DMS79 (cell line): Measurements from ENCODE around the gene SYT6.

Experiments used
- DNase-seq: peaks from one replicate; lab custom pipeline; 2025; lab: John Stamatoyannopoulos, UW

The SYT6 gene, protein sequence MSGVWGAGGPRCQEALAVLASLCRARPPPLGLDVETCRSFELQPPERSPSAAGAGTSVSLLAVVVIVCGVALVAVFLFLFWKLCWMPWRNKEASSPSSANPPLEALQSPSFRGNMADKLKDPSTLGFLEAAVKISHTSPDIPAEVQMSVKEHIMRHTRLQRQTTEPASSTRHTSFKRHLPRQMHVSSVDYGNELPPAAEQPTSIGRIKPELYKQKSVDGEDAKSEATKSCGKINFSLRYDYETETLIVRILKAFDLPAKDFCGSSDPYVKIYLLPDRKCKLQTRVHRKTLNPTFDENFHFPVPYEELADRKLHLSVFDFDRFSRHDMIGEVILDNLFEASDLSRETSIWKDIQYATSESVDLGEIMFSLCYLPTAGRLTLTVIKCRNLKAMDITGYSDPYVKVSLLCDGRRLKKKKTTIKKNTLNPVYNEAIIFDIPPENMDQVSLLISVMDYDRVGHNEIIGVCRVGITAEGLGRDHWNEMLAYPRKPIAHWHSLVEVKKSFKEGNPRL

DNA sequence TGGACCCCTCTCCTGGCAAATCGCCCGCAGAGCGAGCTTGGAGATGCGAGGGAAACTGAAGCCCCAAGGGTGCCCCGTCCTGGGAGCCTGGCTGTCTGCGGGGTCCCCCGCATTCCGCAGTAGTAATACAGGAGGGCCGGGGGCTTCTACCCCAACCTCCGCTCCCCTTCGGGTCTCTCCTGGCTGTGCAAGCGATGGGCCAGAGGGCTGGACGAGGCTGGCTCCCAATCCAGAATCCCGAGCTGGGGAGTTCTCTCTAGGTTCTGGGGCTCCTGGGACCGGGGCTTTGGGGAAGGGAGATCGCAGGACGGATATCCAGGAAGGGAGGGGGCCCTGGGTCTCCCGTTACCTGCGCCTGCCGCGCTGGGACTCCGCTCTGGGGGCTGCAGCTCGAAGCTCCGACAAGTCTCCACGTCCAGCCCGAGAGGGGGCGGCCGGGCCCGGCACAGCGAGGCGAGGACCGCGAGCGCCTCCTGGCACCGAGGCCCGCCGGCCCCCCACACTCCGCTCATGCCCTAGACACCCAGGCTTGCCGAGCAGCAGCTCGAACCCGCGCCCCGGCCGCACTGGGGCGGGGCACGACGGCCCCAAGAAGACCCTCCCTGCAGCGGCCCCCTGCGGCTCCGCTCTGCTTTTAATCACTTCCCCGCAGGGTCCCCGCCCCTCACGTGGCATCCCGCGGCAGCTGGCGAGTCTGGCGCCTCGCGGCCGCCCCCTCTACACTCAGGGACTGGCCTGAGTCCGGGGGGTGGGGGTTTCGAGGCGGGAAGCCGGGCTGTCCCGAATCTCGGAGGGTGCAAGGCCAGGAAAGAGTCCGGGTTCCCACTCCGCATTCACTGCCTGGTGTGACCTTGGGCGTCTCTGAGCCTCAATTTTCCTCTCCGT lies at the start of gene SYT6:
Gene SYT6 (minus strand): TSS at position 609 of the 885 bp plus-strand sequence. CDS start 97 bp downstream, at position 512.
- no peak for DNase-seq

DNA sequence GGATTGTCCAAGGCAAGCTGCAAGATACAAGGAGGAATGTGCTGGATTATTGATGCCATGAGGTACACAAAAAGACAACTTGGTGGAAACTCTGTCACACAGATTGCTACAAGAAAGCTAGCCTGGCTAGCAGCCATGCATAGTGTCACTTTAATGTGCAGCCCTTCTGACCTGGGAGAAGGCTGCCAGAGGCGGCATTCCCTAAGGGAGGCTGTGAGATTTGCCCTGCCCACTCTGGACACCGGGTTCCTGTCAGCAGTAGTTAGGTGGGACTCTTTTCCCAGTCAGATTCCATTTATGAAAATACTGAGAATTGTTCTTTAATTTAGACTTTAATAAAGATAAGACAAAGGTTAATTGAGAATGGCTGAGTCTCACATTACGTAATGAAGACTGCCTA lies 47.8 kb upstream of the SYT6 start:
- DNase-seq, result no peak

DNA sequence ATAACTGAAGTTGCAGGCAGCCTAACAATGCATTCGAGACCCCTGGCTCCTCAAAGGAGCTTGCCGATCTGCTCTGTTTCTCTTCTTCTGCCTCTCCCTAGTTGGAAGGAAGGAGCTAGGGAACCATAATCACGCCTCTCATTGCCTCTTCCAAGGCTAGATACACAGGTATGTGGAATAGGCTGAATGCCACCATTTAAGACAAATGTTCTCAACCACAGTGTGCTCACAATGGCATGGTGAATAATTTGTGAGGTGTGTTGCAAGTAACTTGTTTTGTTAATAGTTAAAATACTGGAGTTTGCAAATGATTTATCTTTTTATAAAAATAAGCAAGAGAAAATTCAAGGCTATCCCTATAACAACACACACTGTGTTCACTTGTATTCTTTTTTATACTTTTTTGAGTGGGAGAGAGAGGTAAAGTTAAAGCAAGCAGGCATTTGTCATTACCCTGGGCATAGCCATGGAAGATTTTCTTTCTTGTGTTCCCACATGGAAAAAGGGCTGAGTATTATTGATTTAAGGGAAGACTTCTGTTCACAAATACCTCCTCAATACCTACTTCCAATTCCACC lies 45.4 kb upstream of the SYT6 start:
- DNase-seq, result no peak

DNA sequence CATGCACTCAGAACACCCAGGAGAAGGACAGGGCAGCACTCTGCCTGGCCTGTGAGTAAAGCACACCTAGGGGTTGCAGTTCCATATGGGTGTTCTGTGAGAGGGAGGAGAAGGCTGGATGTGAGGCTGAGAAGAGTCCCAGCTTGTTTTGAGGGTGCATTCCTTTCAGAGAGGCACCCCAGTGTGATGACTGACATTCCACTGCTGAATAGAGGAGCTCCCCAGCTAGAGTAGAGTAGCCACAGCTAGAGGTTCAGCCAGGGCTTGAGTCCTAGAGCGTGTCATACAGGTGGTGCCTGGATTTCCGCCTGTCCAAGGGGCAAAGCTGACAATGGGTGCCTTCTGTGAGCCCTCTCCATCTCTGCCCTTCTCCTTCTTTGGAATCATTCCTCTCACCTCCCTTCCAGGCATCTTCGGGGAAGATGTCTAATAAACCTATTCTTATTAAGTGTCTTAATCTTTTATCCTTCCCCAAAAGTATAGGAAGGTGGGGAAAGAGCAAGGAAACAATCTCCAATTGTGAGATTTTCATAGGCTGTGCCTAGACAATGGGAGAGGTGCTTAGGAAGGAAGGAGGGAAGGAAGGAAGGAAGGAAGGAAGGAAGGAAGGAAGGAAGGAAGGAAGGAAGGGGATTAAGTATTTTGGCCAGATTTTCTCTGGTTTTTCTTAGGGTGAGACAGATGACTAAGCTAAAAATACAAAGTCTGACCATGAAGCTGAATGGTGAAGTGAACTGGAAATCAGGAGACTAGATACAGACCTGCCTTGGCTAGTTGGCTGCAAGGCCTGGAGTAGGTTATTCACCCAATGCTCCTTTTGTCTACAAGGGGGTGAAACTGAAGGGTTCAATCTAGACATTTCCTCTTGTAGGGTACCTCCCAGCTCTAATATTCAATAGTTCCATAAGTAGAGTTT lies 43.6 kb upstream of the SYT6 start:
- no peak for DNase-seq

DNA sequence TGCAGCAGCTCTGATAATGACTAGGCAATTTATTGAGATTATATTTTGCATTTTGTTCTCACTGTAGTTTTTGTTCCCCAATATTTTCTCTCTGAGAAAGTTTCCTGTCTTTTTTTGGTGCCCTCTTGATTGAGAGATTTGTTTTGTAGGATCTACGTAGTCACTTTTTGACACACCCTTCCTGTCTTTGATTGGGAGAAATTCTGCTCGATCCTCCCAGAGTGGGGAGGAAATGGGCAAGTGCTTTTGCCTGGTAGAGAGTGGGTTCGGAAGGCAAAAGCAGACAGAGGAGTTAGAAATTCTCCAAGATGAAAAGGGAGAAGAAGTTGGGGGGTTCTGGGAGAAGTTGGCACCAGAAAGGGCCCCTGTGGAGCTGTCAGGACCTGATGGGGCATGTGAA lies 42.1 kb upstream of the SYT6 start:
- DNase-seq, result no peak

DNA sequence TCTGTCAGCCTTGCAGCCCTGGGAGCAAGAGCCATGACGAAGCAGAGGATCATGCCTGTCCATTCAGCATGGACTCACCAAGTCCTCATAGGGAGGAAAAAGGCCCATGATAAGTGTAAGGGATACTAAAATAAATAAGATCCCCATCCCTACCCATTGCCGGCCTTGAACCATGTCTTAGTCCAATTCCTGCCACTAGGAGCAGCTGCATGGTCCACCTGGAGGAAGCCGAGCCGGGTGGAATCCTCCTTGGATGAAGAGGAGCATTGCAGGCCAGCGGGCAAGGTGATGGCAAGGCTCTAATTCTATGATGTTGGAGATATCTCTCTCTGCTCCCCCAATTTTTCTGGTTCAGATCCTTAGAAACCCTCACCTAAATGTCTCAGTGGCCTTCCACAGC lies 38.7 kb upstream of the SYT6 start:
- no peak for DNase-seq

DNA sequence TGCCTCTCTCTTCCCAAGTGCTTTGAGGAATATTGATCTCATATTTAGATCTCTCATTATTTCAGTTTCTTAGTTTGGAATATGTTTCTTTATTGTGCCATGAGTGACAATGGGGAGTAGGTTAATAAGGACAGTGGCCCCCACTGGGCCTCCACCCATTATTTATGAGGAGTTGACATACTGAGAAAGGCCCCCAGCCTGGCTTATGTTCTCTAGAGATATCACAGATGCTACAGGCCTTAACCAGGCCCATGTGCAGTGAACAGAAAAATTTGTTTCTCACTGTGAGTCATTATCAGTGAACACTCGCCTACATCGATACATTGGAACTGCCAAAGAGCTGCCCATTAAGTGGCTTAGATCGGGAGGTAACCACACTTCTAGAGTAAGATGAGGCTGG lies 35.7 kb upstream of the SYT6 start:
- DNase-seq, result no peak

DNA sequence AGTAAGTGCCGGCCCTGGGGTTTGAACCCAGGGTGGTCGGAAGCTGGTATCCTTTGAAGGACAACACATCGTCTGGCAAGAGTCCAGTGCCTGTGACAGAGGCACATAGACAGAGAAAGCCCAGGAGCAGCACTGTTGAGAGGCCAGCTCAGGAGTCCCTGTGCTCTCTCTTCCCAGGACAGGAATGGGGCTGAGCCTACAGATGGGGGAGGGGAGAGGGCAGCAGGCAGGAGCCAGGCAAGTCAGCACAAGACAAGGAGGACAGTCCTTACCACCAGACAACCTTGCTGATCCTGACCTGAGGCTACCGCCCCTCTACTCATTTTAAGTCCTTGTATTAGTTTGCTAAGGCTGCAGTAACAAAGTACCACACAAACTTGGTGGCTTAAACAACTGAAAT lies 27.7 kb upstream of the SYT6 start:
- no peak for DNase-seq

DNA sequence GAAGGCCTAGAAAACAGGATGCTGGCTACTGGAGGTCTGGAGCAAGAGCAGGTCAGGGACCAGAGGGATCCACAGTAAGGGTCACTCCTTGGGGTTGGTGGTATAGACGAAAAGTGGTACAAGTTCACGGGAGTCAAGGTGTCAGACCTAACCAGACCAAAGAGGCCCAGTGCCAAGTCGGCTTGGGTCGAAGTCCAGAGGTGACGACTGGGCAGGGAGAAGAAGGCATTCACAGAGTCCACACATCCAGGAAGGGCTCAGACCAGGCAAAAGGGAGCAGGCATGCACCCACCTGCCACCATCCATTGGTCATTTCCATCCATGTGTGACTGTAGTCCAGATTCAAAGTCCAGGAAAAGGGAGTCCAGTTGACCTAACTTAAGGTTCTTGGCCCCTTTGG lies 27.1 kb upstream of the SYT6 start:
- no peak for DNase-seq

DNA sequence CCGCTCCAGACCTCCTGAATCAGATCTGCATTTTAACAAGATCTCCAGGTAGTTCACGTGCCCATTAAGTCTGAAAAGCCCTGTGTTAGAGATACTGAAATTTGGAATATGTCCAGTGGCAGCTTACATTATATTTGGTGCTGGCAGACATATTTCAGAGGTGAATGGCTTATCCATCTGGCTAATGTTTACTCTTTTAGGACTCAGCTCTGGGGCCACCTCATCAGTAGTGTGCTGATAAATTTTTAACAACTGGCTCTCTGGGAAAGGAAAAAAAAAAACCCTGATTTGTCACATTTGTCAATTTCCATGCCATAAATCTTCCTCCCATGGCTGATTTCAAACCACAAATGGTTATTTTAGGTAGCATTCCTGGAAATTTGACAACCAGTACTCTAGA lies 25.3 kb upstream of the SYT6 start:
- DNase-seq, result no peak

DNA sequence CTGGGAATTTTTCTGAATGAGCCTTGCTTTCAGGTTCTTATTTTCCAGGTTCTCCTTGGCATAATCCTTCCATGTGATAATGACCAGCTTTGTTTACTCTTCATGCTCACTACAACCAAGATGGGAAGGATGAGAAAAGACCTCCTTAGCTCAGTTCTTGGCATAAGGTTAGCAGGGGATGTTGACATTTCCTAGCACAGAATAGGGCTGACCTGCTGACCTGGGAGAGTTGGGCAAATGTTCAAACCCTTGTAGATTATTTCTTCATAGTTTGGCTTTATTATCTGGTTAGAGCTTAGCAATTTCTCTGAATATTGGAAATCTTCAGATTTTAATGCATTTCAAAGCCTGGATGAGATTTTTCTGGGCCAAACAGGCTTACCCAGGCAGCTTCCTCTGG lies 23.6 kb upstream of the SYT6 start:
- no peak for DNase-seq

DNA sequence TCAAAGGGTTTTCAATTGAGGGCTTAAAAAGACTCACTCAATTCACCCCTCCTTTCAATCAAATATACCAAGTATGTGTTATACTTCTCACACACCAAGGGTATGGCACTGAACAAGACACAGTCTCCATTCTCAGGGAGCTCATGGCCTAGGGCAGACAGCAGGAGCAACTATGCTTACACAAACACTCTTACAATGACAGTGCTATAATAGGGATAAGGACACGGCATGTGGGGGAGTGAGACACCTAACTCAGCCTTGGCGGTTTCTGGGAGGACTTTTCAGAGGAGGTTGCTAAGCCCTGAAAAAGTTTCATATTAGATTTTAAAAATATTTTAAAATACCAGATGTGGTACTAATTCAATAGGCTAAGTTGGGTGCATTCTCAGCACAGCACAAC lies 22.7 kb upstream of the SYT6 start:
- no peak for DNase-seq

DNA sequence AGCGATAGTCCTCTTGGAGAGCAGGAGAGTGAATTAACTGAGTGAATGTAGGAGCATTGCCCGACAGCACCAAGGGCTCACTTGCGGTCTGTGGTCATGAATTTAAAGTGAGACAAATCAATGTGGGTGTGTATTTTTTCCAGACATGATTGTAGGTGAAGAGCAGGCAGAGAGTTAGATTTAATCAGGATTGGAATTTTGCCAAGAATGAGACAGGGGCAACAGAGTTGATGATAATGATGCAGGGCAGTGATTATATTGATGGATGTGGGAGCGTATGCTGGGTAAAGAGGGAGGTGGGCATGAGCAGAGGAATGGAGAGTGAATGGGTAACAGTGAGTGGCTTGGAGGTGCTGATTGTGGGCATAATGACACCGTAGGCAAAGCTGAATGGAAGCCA lies 20.0 kb upstream of the SYT6 start:
- no peak for DNase-seq

DNA sequence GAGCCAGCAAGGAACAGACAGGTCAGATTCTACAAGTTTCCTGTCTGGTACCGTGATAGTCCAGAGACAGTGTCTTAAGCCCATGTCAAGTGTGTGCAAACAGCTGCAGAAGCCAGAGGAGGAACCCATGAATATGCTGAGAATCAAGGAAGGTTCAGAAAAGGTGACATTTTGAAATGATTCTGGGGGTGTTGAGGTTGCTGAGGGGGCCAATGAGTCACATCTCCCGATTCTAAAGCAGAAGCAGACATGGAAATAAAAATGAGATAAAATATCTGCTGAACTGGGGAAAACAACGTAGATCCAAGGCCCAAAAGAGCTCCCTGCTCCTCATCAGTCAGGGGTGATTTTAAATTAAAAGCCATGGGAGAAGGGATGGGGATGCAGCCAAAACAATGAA lies 15.8 kb upstream of the SYT6 start:
- DNase-seq, result no peak

DNA sequence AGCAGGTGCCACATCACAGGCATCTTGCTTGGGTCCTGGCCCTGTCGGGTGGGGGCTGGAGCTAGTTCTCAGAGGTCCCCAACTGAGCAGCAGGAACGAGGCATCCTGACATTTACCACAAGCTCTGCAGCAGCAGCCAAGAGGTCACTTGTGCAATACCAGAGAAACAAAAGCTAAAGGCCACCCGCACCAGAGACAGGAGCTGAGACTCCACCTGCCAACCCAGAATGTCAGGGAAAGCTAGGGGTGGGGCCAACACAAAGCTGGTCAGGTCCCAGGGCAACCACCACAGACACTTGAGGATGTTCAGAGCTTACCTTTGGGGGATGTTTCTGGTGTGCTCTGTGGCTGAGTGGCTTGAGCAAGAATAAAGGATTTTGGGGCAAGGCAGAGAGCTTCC lies 13.6 kb upstream of the SYT6 start:
- no peak for DNase-seq

DNA sequence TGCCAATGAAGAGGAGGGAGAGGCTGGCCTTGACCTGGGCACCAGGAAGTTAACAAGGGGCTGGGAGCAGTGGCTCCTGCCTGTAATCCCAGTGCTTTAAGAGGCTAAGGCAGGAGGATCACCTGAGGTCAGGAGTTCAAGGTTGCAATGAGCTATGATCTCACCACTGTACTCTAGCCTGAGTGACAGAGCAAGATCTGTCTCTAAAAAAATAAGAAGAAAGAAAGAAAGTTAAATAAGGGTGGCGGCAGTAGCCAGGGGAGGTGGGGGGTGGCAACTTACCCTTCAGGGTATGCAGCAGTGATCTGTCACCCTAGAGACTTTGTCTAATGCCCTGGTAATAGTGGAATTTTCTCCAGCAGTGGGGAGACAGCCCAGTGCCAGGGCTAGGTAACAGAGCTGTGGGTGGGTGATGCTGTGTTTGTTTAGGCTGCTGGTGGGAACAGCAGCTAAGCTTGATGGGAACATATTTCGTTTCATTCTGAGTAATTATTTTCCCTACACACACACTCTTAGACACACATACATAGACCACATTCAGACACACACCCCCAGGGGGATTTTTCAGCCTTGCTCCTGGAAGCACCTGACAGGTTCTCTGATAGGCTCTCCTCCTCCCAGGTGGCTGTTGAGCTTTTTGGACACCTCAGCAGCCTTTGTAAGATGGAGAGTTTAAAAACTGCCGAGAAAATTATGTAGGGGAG lies 11.3 kb upstream of the SYT6 start:
- no peak for DNase-seq

DNA sequence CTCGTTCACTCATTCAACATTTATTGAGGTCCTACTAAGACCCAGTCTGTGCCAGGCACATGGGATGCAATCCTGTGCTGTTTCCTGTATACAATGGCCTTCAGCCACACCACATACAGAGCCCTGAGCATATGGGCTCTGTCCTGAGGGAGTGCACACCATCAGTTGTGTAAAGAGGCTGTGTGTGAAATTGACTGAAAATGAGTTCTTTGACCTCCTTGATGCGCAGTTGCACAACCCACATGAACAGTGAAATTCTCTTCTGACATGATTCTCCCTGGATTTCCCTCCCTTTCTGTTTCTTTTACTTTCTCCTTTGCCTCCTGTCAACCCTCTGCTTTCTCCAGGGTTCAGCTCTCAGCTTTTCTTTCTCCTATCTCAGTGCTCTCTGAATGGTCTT lies 6.3 kb upstream of the SYT6 start:
- DNase-seq, result no peak

DNA sequence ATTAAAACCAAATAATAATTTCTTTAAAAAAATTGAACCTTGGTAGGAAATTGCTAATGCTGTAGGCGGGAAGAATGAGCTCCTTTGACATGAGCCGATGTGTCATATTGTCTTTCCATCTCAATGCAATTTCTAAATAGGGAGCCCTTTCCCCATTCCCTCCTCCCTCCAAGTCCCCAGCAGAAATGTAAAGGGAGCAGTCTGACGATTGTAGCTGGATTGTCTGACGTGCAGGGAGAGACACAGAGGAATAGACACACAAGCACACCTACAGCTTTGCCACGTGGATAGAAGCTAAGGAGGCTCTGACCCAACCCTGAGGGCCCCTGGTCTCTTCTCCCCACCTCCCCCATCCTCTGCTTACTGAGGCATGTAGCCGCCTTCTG lies 3.6 kb upstream of the SYT6 start:
- DNase-seq, result no peak

DNA sequence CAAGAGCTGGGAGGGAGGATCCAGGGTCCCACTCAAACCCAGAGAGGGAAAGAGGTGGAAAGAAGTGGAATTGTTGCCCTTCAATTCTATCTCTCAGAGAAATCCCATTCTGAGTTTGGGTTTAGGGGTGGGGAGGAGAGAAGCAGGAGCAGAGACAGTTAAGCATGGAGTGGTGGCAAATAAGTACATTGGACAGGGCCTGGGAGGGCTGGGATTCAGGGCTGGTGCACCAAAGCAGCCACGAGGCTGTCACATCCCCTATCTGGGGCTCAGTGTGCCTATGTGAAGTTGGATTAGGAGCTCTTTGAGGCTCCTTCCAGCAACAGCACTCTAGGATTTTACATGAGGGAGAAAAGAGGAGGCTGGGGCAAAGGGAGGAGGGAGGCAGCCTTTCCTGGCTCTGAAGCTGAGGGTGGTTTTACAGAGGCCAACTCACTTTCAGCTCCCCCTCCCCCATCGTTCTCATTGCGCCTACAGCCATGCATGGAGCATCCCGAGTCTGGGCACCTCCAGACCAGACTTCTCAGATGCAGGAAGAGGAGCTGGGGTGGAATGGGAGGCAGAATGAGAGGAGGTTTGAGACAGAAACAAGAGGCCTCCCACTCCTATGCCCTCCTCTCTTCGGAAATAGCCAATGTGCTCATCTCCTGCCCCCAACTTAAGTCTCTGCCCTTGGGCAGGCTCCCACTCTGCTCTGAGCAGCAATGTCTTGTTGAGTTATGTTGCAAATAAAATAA lies 3.0 kb upstream of the SYT6 start:
- no peak for DNase-seq

DNA sequence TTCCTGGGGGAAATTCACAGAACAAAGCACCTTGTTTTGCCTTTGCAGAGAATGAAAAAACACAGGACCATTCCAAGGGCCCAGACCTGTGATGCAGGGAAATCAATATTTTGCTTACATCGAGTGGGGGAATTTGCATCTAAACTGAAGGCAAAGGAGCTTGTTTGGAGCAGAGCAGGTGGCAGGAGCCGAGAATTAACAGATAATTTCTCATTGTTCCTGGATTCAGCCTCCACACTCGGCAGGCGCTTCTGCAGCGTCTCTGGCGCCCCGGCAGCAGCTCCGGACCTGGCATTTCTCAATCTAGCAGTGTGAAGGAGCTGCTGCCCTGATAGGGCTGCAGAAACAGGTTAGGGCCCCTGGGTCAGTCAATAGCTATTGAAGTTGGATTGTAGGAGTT lies 2.0 kb upstream of the SYT6 start:
- DNase-seq, result no peak

DNA sequence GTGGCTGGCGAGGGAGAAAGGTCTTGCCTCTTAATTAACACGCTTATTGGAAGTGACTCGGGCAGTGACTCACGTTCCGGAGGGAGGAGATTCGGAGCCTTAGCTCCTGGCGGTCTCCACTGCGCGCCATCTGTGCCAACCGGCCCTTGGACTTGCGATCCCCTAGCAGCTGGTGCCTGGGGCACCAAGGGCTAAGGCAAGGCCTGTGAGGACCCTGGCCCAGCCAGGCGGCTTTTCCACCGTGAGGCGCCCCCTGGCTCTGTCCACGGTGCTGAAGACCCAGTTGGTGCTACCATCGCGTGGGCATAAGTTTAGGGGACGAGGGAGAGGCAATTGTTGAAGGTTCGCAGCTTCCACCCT lies 1.3 kb upstream of the SYT6 start:
- no peak for DNase-seq
